GM19099 (cell line): ENCODE results near the gene HSPG2.

Source experiments
- POLR2A ChIP-seq: IDR thresholded peaks from 3 replicates; pipeline ENCODE4 v1.6.1; 2011; ENCODE audit warnings: low read depth; ENCODE audit not compliant: insufficient read length; ENCODE audit errors: extremely low read depth

HSPG2 gene

GRCh38 chr1:21836729-21837128 is 100.4 kb downstream of the HSPG2 start:
- TF ChIP-seq POLR2A: no peak

- TF ChIP-seq POLR2A: no peak
Measured at GRCh38 chr1:21836010-21836409, 101.1 kb downstream of the HSPG2 start.

- TF ChIP-seq POLR2A: no peak
Measured at GRCh38 chr1:21834666-21835065, 102.4 kb downstream of the HSPG2 start.

- no peak for TF ChIP-seq POLR2A
Measured at GRCh38 chr1:21834094-21834493, 103.0 kb downstream of the HSPG2 start.

GRCh38 chr1:21833392-21833976 is 103.6 kb downstream of the HSPG2 start:
- TF ChIP-seq POLR2A: no peak

GRCh38 chr1:21831454-21831970 is 105.6 kb downstream of the HSPG2 start:
- TF ChIP-seq POLR2A: no peak

GRCh38 chr1:21830792-21831453 is 106.2 kb downstream of the HSPG2 start:
- TF ChIP-seq POLR2A: no peak

- no peak for TF ChIP-seq POLR2A
Measured at GRCh38 chr1:21829294-21829693, 107.8 kb downstream of the HSPG2 start.

- TF ChIP-seq POLR2A: no peak
Measured at GRCh38 chr1:21828506-21829210, 108.5 kb downstream of the HSPG2 start.

GRCh38 chr1:21828075-21828474 is 109.0 kb downstream of the HSPG2 start:
- no peak for TF ChIP-seq POLR2A

GRCh38 chr1:21827141-21827679 is 109.9 kb downstream of the HSPG2 start:
- TF ChIP-seq POLR2A: no peak

- TF ChIP-seq POLR2A: no peak
Measured at GRCh38 chr1:21825393-21825792, 111.7 kb downstream of the HSPG2 start.

GRCh38 chr1:21824926-21825325 is 112.2 kb downstream of the HSPG2 start:
- no peak for TF ChIP-seq POLR2A

GRCh38 chr1:21823980-21824702 is 113.0 kb downstream of the HSPG2 start:
- TF ChIP-seq POLR2A: no peak

GRCh38 chr1:21823206-21823979 is 113.7 kb downstream of the HSPG2 start:
- no peak for TF ChIP-seq POLR2A

GRCh38 chr1:21822349-21822748 is 114.8 kb downstream of the HSPG2 start:
- TF ChIP-seq POLR2A: no peak
